ENCODE results near the gene HNF1B.

HNF1B gene

GRCh38 chr17:37706446-37706845 lies 38.4 kb downstream of the HNF1B start:
- no peak overlapping the region for H3K27ac Mint-ChIP-seq
- peaks cover 5% of the 10 kb centered on the region for H3K27me3 Mint-ChIP-seq
- H3K4me1 Mint-ChIP-seq, result no peaks in the 10 kb centered on the region
- H3K36me3 Mint-ChIP-seq, result no peaks in the 10 kb centered on the region
- no peaks in the 10 kb centered on the region for H3K9me3 Mint-ChIP-seq
- no peak overlapping the region for H3K4me3 Mint-ChIP-seq

DNA sequence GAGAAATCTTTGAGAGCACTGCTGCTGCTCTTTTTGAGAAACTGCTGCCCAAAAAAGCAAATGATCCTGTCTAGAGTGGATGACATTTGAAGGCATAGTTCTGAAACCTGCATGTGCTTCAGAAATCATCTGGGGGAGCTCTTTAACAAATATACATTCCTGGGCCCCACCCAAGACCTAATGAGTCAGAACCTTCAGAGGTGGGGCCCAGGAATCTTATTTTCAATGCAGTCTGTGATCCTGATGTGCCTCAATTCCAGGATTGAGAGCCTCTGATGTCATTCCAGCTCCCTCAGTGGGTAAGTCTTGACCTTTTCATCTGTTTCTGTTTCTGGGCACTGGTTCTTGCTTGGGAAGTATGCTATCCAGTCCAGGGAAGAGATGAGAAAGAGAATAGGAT lies 42.3 kb downstream of the HNF1B start:
- Mint-ChIP-seq H3K4me3 (no peak overlapping the region), H3K27ac (no peak overlapping the region), H3K4me1 (peaks cover 10% of the 10 kb centered on the region), H3K27me3 (peaks cover 3% of the 10 kb centered on the region), H3K36me3 (no peaks in the 10 kb centered on the region), H3K9me3 (no peaks in the 10 kb centered on the region)

GRCh38 chr17:37701496-37701898 lies 43.4 kb downstream of the HNF1B start:
- no peak overlapping the region for H3K27ac Mint-ChIP-seq

DNA sequence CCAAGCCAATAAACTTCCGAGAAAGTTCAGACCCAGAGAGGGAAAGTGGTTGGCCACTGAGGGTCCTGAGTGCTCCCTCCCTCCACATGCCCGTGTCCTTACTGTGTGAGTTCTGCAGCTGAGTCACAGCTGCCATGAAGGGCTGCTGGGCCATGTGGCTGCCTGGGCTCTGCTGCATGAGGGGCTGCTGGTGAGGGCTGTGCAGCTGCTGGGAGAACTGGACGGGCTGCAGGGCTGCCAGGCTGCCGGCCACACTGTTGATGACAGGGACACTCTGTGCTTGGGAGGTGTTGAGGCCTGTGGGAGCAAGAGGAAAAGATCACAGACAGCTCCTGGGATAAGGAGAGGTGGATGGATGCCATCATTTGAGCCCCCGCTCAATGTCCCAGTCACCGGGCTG lies 44.0 kb downstream of the HNF1B start:
- Mint-ChIP-seq H3K27me3 (peaks cover 3% of the 10 kb centered on the region), H3K4me1 (peaks cover 20% of the 10 kb centered on the region), H3K36me3 (no peaks in the 10 kb centered on the region), H3K27ac (no peak overlapping the region), H3K9me3 (no peaks in the 10 kb centered on the region), H3K4me3 (no peak overlapping the region)

More at GRCh38 chr17:37701496-37701898, 43.4 kb downstream of the HNF1B start:
- peaks cover 17% of the 10 kb centered on the region for H3K4me1 Mint-ChIP-seq
- no peaks in the 10 kb centered on the region for H3K9me3 Mint-ChIP-seq
- H3K4me3 Mint-ChIP-seq, result no peak overlapping the region
- H3K36me3 Mint-ChIP-seq, result no peaks in the 10 kb centered on the region
- peaks cover 3% of the 10 kb centered on the region for H3K27me3 Mint-ChIP-seq

- no peaks in the 10 kb centered on the region for H3K27me3 Mint-ChIP-seq
- H3K27ac Mint-ChIP-seq, result no peak overlapping the region
- H3K4me1 Mint-ChIP-seq, result peaks cover 20% of the 10 kb centered on the region
- H3K9me3 Mint-ChIP-seq, result no peaks in the 10 kb centered on the region
- H3K4me3 Mint-ChIP-seq, result no peak overlapping the region
- H3K36me3 Mint-ChIP-seq, result no peaks in the 10 kb centered on the region
Measured at GRCh38 chr17:37699285-37699973, 45.4 kb downstream of the HNF1B start.

DNA sequence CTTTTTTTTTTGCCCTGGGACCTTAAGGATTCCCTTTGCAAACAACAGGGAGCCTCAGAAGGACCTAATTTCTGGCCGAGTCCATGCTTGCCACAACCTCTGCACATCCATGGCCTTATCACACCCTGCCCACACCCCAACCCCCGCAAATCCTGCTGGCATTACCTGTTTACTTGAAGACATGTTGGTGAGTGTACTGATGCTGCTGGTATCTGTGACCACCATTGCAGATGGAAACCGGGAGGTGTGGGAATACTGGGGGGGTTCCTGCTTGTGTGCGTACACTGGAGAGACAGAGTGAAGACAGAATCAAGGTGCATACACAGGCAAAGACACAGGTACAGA lies 46.0 kb downstream of the HNF1B start:
- Mint-ChIP-seq H3K9me3 (no peaks in the 10 kb centered on the region), H3K27me3 (no peaks in the 10 kb centered on the region), H3K36me3 (no peaks in the 10 kb centered on the region), H3K4me3 (no peak overlapping the region), H3K4me1 (peaks cover 20% of the 10 kb centered on the region), H3K27ac (no peak overlapping the region)

DNA sequence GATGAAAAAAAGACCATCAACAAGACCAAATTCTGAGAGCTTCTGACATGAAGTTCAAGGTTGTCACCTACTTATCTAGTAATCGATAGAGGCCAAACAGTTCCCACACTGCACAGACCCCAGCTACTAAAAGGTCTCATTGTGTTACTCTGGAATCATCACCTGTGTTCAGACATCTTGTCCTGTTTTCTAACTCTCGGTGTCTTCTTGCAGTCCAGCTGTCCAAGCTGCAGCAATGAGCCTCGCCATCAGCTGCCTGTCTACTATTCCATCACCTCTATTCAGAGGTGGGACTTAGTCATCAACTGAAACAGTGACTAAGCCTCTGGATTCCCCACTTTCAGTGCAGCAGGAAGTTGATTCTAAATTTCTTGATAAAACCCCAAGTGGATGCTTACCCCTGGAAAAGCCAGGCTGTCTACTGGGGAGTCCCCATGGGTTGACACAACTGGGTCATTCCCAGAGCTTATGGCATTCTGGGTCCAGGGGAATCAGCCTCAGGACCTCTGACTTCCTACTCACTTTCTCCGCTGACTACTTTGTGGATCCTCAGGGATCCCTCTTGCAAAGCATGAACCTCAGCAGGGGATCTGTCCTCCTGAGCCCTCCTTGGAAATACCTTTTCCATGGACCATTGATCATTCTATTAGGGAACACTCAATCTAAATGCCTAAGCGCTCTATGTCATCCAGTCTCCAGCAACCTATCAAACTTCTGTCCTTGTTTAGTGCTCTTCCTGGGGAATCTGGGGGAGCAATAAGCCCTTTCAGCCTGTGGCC lies 46.5 kb downstream of the HNF1B start:
- Mint-ChIP-seq H3K4me3 (no peak overlapping the region), H3K27me3 (no peaks in the 10 kb centered on the region), H3K4me1 (peaks cover 20% of the 10 kb centered on the region), H3K36me3 (no peaks in the 10 kb centered on the region), H3K27ac (no peak overlapping the region), H3K9me3 (no peaks in the 10 kb centered on the region)

DNA sequence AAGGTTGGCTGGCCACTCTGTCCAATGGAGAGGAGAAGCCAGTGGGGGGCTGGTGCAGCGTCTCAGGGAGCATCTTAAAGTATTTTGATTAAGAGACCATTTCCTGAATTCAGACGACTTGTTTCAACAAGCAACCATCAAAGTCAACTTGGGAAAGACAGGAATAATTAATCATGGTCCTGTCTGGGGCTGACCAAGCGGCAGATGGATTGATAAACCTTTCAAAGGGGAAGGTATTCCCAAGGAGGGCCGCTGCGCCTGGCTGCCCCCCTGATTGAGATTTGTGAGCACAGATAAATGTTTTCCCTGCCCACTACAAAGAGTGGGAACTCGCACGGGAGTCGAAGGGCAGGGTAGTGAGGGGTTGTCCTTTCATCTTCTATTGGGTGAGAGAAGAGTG lies 47.5 kb downstream of the HNF1B start:
- Mint-ChIP-seq H3K36me3 (no peaks in the 10 kb centered on the region), H3K4me3 (no peak overlapping the region), H3K27ac (no peak overlapping the region), H3K27me3 (no peaks in the 10 kb centered on the region), H3K4me1 (peaks cover 20% of the 10 kb centered on the region), H3K9me3 (no peaks in the 10 kb centered on the region)

DNA sequence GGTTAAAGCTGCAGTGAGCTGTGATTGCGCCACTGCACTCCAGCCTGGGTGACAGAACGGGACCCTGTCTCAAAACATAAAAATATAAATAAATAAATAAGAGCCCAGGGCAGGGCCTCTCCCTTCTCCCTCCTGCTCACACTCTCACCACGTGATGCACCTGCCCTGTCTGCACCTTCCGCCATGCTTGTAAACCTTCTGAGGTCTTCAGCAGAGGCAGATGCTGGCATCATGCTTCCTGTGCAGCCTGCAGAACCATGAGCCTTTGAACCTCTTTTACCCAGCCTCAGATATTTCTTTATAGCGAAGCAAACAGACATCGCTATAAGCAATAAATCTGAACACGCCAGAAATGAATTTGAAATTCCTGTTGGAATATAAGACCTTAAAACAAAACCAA lies 48.5 kb downstream of the HNF1B start:
- Mint-ChIP-seq H3K4me1 (peaks cover 20% of the 10 kb centered on the region), H3K27ac (no peak overlapping the region), H3K36me3 (no peaks in the 10 kb centered on the region), H3K27me3 (no peaks in the 10 kb centered on the region), H3K9me3 (no peaks in the 10 kb centered on the region), H3K4me3 (no peak overlapping the region)

DNA sequence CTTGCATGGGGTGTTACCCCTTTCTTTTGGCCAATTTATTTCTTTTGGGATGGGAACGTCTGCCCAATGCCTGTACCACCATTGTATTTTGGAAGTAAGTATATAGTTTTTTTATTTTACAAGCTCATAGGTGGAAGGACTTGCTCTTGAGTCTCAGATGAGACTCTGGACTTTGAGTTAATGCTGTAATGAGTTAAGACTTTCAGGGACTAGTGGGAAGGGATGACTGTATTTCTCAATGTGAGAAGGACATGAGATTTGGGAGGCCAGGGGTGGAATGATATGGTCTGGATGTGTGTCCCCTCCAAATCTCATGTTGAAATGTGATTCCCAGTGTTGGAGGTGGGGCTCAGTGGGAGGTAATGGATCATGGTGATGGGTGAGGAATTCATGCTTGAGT lies 49.1 kb downstream of the HNF1B start:
- no peaks in the 10 kb centered on the region for H3K27me3 Mint-ChIP-seq
- H3K36me3 Mint-ChIP-seq, result no peaks in the 10 kb centered on the region
- peaks cover 20% of the 10 kb centered on the region for H3K4me1 Mint-ChIP-seq
- no peaks in the 10 kb centered on the region for H3K9me3 Mint-ChIP-seq
- no peak overlapping the region for H3K27ac Mint-ChIP-seq
- no peak overlapping the region for H3K4me3 Mint-ChIP-seq

DNA sequence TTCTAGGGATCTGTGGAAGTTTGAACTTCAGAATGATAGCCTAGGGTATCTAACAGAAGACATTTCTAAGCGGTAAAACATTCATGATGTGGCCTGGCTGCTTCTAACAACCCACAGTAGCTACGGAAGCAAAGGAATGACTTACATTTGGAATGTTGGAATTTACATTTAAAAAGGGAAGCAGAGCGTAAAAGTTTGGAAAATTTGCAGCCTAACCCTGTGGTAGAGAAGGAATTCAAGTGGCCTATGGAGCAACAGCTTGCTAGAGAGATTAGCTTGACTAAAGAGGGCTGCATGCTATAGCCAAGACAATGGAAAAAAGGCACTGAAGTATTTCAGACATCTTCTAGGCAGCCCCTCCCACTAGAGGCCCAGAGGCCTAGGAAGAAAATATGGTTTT lies 50.1 kb downstream of the HNF1B start:
- Mint-ChIP-seq H3K27me3 (no peaks in the 10 kb centered on the region), H3K9me3 (no peaks in the 10 kb centered on the region), H3K4me3 (no peak overlapping the region), H3K36me3 (no peaks in the 10 kb centered on the region), H3K4me1 (peaks cover 20% of the 10 kb centered on the region), H3K27ac (no peak overlapping the region)

DNA sequence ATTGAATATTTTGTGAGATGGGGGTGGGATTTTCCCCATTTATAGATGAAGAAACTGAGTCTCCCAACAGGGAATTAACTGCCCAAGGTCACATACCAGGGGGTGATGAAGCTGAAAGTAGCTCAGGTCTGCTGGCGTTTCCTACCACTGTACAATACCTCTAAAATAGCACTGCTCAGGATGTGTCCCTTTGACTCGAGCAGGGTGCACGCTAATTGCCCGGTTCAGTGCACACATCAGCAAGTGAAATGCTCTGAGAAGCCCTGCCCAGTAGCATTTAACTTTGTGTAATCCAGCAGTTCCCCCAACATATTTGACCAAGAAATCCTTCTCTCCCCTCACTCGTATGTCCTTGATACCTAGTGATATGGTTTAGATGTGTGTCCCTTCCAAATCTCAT lies 51.5 kb downstream of the HNF1B start:
- Mint-ChIP-seq H3K36me3 (no peaks in the 10 kb centered on the region), H3K27me3 (no peaks in the 10 kb centered on the region), H3K9me3 (no peaks in the 10 kb centered on the region), H3K4me3 (no peak overlapping the region), H3K4me1 (peaks cover 14% of the 10 kb centered on the region), H3K27ac (no peak overlapping the region)

DNA sequence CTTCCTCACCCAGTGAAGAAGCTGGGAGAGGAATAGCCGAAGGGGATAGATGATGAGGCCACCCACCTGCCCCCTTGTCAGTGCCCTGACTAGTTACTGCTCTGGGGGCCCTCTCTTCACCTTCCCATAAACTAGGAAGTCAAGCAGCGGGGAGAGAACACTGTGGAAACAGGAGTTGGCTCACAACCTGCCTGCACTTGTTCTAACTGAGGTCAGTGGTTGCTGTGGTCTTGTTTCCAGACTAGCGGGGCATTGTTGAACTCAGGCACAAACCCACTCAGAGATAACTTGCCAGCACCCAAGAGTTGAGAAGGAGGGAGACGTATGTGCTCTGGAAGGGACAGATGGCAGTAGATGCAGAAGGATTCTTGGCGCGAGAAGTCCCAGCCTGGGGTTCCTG lies 53.1 kb downstream of the HNF1B start:
- H3K27ac Mint-ChIP-seq, result no peak overlapping the region
- peaks cover 6% of the 10 kb centered on the region for H3K4me1 Mint-ChIP-seq
- H3K4me3 Mint-ChIP-seq, result no peak overlapping the region
- H3K9me3 Mint-ChIP-seq, result no peaks in the 10 kb centered on the region
- H3K36me3 Mint-ChIP-seq, result no peaks in the 10 kb centered on the region
- H3K27me3 Mint-ChIP-seq, result no peaks in the 10 kb centered on the region

GRCh38 chr17:37689317-37689716 lies 55.5 kb downstream of the HNF1B start:
- Mint-ChIP-seq H3K4me3 (no peak overlapping the region), H3K27me3 (no peaks in the 10 kb centered on the region), H3K36me3 (no peaks in the 10 kb centered on the region), H3K4me1 (no peaks in the 10 kb centered on the region), H3K27ac (no peak overlapping the region), H3K9me3 (no peaks in the 10 kb centered on the region)

GRCh38 chr17:37683454-37683984 lies 61.3 kb downstream of the HNF1B start:
- no peak overlapping the region for H3K4me3 Mint-ChIP-seq
- peaks cover under 1% of the 10 kb centered on the region for H3K27me3 Mint-ChIP-seq
- H3K4me1 Mint-ChIP-seq, result peaks cover 13% of the 10 kb centered on the region
- no peaks in the 10 kb centered on the region for H3K9me3 Mint-ChIP-seq
- peaks cover under 1% of the 10 kb centered on the region for H3K36me3 Mint-ChIP-seq
- H3K27ac Mint-ChIP-seq, result no peak overlapping the region

DNA sequence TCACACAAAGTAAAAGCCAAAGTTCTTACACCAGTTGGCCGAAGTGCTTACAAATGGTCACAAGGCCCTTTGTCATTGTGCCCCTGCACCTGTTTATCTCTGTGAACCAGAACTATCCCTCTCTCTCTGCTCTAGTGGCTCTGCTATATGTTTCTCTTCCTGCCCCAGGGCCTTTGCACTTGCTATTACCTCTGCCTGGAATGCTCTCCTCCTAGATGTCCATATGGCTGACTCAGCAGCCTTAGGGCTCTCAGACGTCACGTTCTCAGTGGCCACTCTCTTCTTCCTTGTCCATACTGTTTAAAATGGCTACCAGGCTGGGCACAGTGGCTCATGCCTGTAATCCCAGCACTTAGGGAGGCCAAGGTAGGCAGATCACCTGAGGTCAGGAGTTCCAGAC lies 62.9 kb downstream of the HNF1B start:
- H3K9me3 Mint-ChIP-seq, result no peaks in the 10 kb centered on the region
- no peak overlapping the region for H3K27ac Mint-ChIP-seq
- peaks cover 13% of the 10 kb centered on the region for H3K4me1 Mint-ChIP-seq
- no peak overlapping the region for H3K4me3 Mint-ChIP-seq
- H3K27me3 Mint-ChIP-seq, result peaks cover 9% of the 10 kb centered on the region
- H3K36me3 Mint-ChIP-seq, result peaks cover 2% of the 10 kb centered on the region
